CD14-positive monocyte (primary cell): ENCODE data around the gene ATG13. TPM values are rescaled to one million over a fixed set of nuclear protein-coding genes. Genes with fewer than 3 reads are reported as not detected.

ENCODE experiments used
- DNase-seq, 3 donors: peaks; one replicate each; pipeline ENCODE4 v3.0.0-alpha.2; 2011 to 2022
- H2AFZ ChIP-seq: 2 replicates; pipeline ENCODE4 v1.6.0; 2012; ENCODE audit warnings: mild to moderate bottlenecking, low read depth, low read length, inconsistent platforms; ENCODE audit not compliant: insufficient read depth, poor library complexity, severe bottlenecking
- H3K27ac ChIP-seq, 2 donors: 1 replicate in 1 of 2; 2 replicates in 1 of 2; pipeline ENCODE4 v1.5.1; 2012 to 2013; ENCODE audit warnings: low read length in 2 of 2, control low read depth in 1 of 2, inconsistent platforms in 1 of 2, low read depth in 1 of 2, mild to moderate bottlenecking in 1 of 2
- H3K27me3 ChIP-seq, 2 donors: one replicate each; pipeline versions ENCODE4 v1.6.0 to v1.6.1; 2011 to 2013; ENCODE audit warnings: low read length in 2 of 2; ENCODE audit not compliant: control insufficient read depth in 2 of 2, insufficient read depth in 2 of 2
- H3K36me3 ChIP-seq, 2 donors: replicated peaks in 1 of 2; 1 replicate in 1 of 2; 2 replicates in 1 of 2; pipeline versions ENCODE4 v1.5.1 to v1.6.1; 2012 to 2013; ENCODE audit warnings: low read length in 2 of 2, control low read depth in 1 of 2, inconsistent platforms in 1 of 2, mild to moderate bottlenecking in 1 of 2; ENCODE audit not compliant: insufficient read depth in 2 of 2, control insufficient read depth in 1 of 2
- H3K4me1 ChIP-seq, 2 donors: 1 replicate in 1 of 2; 2 replicates in 1 of 2; pipeline versions ENCODE4 v1.5.1 to v1.6.1; 2012 to 2013; ENCODE audit warnings: low read length in 2 of 2, control low read depth in 1 of 2, inconsistent platforms in 1 of 2, mild to moderate bottlenecking in 1 of 2, moderate library complexity in 1 of 2; ENCODE audit not compliant: insufficient read depth in 2 of 2, control insufficient read depth in 1 of 2
- H3K4me2 ChIP-seq: replicated peaks from 2 replicates; pipeline ENCODE3; 2012; ENCODE audit warnings: low read length, moderate library complexity, mild to moderate bottlenecking; ENCODE audit not compliant: poor library complexity, severe bottlenecking; ENCODE audit errors: extremely low read depth
- H3K4me3 ChIP-seq, 3 experiments: fragments of 200-600 bp in 1 of 3; sonication (generic) in 1 of 3; replicated peaks in 1 of 3; 1 replicate in 2 of 3; 2 replicates in 1 of 3; pipeline ENCODE4 v1.5.1; 2011 to 2013; ENCODE audit warnings: low read length in 3 of 3, mild to moderate bottlenecking in 3 of 3, control low read depth in 2 of 3, low read depth in 2 of 3, inconsistent platforms in 1 of 3, moderate library complexity in 1 of 3
- H3K79me2 ChIP-seq: 2 replicates; pipeline ENCODE4 v1.6.0; 2012; ENCODE audit warnings: mild to moderate bottlenecking, control low read depth, inconsistent platforms, low read length, moderate library complexity; ENCODE audit not compliant: insufficient read depth
- H3K9ac ChIP-seq: 2 replicates; pipeline ENCODE4 v1.6.0; 2017; ENCODE audit warnings: low read length, mild to moderate bottlenecking; ENCODE audit not compliant: insufficient read depth, poor library complexity, severe bottlenecking
- H3K9me3 ChIP-seq, 2 donors: replicated peaks in 1 of 2; 1 replicate in 1 of 2; 2 replicates in 1 of 2; pipeline versions ENCODE4 v1.5.1 to v1.6.1; 2012 to 2013; ENCODE audit warnings: low read length in 2 of 2, control low read depth in 1 of 2; ENCODE audit not compliant: control insufficient read depth in 1 of 2, insufficient read depth in 1 of 2
- H4K20me1 ChIP-seq: 2 replicates; pipeline ENCODE4 v1.6.0; 2012; ENCODE audit warnings: mild to moderate bottlenecking, low read length, control low read depth, moderate library complexity; ENCODE audit not compliant: insufficient read depth
- H3K27ac Mint-ChIP-seq, 7 donors: one replicate each; pipeline ENCODE4 v1.8.0; 2020; ENCODE audit warnings: mild to moderate bottlenecking in 7 of 7, mixed read lengths in 7 of 7, moderate library complexity in 6 of 7, inconsistent platforms in 2 of 7
- H3K27me3 Mint-ChIP-seq, 3 donors: one replicate each; pipeline ENCODE4 v1.8.0; 2021 to 2022; ENCODE audit warnings: low read depth in 3 of 3, mild to moderate bottlenecking in 3 of 3, mixed read lengths in 3 of 3, moderate library complexity in 3 of 3, inconsistent platforms in 1 of 3
- H3K36me3 Mint-ChIP-seq, 2 donors: one replicate each; pipeline ENCODE4 v1.8.0; 2020; ENCODE audit warnings: mixed read lengths in 2 of 2, inconsistent platforms in 1 of 2, mild to moderate bottlenecking in 1 of 2
- H3K4me1 Mint-ChIP-seq: one replicate; pipeline ENCODE4 v1.8.0; 2020; ENCODE audit warnings: mild to moderate bottlenecking, mixed read lengths
- H3K4me3 Mint-ChIP-seq, 2 donors: one replicate each; pipeline ENCODE4 v1.8.0; 2020; ENCODE audit warnings: mild to moderate bottlenecking in 2 of 2, mixed read lengths in 2 of 2, moderate library complexity in 1 of 2
- H3K9me3 Mint-ChIP-seq, 7 donors: one replicate each; pipeline ENCODE4 v1.8.0; 2020 to 2022; ENCODE audit warnings: mixed read lengths in 7 of 7, mild to moderate bottlenecking in 6 of 7, moderate library complexity in 6 of 7, inconsistent platforms in 2 of 7
- CTCF ChIP-seq: fragments of 200-600 bp; IDR thresholded peaks from one replicate; pipeline ENCODE4 v1.8.0; 2022; ENCODE audit warnings: antibody characterized with exemption, mild to moderate bottlenecking
- WGBS: methylation state at CpG from one replicate; pipeline ENCODE4 v1.1.5; 2013; ENCODE audit warnings: missing lambda C conversion rate; ENCODE audit not compliant: insufficient coverage; 5-methylcytosine and 5-hydroxymethylcytosine counted together
- intact Hi-C, 2 donors: fragments of 100-400 bp; cut with micrococcal nuclease; formaldehyde crosslinking; loops; one replicate each; pipeline versions ENCODE4 v1.15.0 to v1.15.1; 2023
- polyA plus RNA-seq, 3 donors: library from polyadenylated mRNA; depleted of rRNA in 1 of 3; unstranded in 2 of 3; stranded (reverse) in 1 of 3; fragments of 300-500 nt in 2 of 3; fragments of >200 nt in 1 of 3; fragmentation: Illumina TruSeq in 2 of 3; gene quantifications; 1 replicate in 2 of 3; 2 replicates in 1 of 3; pipeline ENCODE4 v1.2.3, GENCODE V29; 2012 to 2021

The ATG13 gene
- polyA plus RNA-seq, 3 donors = 33.7 to 55.5 (median 51.2) TPM

DNA sequence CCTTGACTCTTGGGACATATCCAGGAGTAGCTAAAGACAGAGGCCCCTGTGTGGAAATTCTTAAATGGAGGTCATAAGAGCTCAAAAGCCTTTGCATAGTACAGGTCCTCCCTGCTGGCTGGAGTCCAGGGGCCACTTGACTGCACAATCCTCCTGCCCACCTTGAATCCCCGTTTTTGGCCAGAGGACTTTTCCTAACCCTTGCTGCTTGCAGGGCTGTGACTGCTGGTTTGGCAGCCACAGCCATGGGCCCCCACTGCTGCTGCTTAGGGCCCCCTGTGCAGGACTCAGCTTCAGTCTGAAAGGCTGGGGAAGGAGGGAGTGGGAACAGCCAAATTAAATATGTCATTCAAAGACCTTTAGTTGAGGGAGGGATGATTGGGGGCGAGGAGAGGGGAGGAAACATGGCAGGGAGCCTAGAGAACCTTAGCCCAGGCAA, 49.7 kb downstream of the ATG13 start:
- TF ChIP-seq CTCF = no peak
- Histone ChIP-seq H3K9me3 (no peaks in the 10 kb centered on the region), H3K27ac (peak overlapping the region in 1 of 2 donors; percentile 28), H3K36me3 (peaks cover 72 to 77% of the 10 kb centered on the region in 2 donors), H3K4me1 (peaks cover 25 to 27% of the 10 kb centered on the region in 2 donors), H4K20me1 (peaks cover 5% of the 10 kb centered on the region), H3K4me2 (no peak overlapping the region), H3K4me3 (no peak overlapping the region), H2AFZ (no peak overlapping the region), H3K9ac (no peak overlapping the region), H3K27me3 (no peaks in the 10 kb centered on the region), H3K79me2 (peaks cover 42% of the 10 kb centered on the region)
- WGBS = 92% methylated on average over 1 of the region's 2 CpGs
- Mint-ChIP-seq H3K9me3 (no peaks in the 10 kb centered on the region), H3K4me3 (no peak overlapping the region), H3K36me3 (peaks cover 75 to 88% of the 10 kb centered on the region in 2 donors), H3K27me3 (no peaks in the 10 kb centered on the region), H3K4me1 (peaks cover 28% of the 10 kb centered on the region), H3K27ac (peak overlapping the region in 3 of 7 donors; percentile 51 to 70 (median 56))
- intact Hi-C loops = no loop called here
- DNase-seq = no peak

DNA sequence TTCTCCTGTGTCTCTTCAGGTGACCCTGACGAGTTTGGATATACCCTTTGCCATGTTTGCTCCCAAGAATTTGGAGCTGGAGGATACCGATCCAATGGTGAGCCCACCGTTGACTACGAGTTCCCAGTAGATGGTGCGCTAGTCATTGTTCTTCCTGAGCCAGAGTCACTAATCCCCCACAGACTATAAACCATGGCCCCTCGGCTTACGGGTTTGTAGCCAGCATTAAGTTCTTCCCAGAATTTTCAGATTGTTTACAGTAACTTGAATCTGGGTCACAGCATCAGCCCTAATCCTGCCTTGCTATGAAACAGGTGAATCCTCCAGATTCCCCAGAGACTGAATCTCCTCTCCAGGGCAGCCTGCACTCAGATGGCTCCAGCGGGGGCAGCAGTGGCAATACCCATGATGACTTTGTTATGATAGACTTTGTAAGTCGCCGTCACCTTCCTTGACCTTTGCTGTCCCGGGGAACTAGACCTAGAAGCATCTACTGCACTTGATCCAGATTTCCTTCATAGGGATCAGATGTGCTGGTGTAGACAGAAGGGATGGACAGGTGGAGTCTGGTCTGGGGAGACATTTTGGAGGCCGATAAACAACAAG, 51.2 kb downstream of the ATG13 start:
- intact Hi-C loops = no loop called here
- H3K9me3 ChIP-seq = no peaks in the 10 kb centered on the region
- H3K27ac ChIP-seq = peak overlapping the region in 1 of 2 donors; percentile 95
- no peak for TF ChIP-seq CTCF
- H2AFZ ChIP-seq = no peak overlapping the region
- peaks cover 0 to 7% (median 3%) of the 10 kb centered on the region in 7 donors for H3K9me3 Mint-ChIP-seq
- H3K79me2 ChIP-seq = peaks cover 52% of the 10 kb centered on the region
- H3K4me3 Mint-ChIP-seq = no peak overlapping the region
- H3K4me1 Mint-ChIP-seq = peaks cover 43% of the 10 kb centered on the region
- peaks cover 2% of the 10 kb centered on the region for H4K20me1 ChIP-seq
- peaks cover 58 to 68% of the 10 kb centered on the region in 2 donors for H3K36me3 ChIP-seq
- peaks cover 40 to 42% of the 10 kb centered on the region in 2 donors for H3K4me1 ChIP-seq
- 98% methylated on average over 11 of the region's 12 CpGs for WGBS
- H3K27ac Mint-ChIP-seq = peak overlapping the region in 2 of 7 donors; percentile 22 to 66
- no peak overlapping the region for H3K4me2 ChIP-seq
- H3K27me3 Mint-ChIP-seq = no peaks in the 10 kb centered on the region
- DNase-seq = no peak
- no peak overlapping the region for H3K9ac ChIP-seq
- no peak overlapping the region for H3K4me3 ChIP-seq
- H3K36me3 Mint-ChIP-seq = peaks cover 72 to 85% of the 10 kb centered on the region in 2 donors
- H3K27me3 ChIP-seq = no peaks in the 10 kb centered on the region
